HG03045 (cell line): ENCODE data around the gene SLC22A23.

ENCODE experiments used
- ATAC-seq: cut with Tn5 transposase; IDR thresholded peaks from one replicate; pipeline ENCODE4 v1.9.1; 2021; ENCODE audit warnings: mild to moderate bottlenecking, moderate library complexity; ENCODE audit not compliant: unreplicated experiment

The SLC22A23 gene

GRCh38 chr6:3444276-3445088, 12.4 kb downstream of the SLC22A23 start:
- no peak for ATAC-seq

GRCh38 chr6:3443221-3443515, 13.7 kb downstream of the SLC22A23 start:
- no peak for ATAC-seq

GRCh38 chr6:3442431-3443220, 14.2 kb downstream of the SLC22A23 start:
- ATAC-seq: no peak

- no peak for ATAC-seq
Measured at GRCh38 chr6:3440911-3441310, 15.9 kb downstream of the SLC22A23 start.

- ATAC-seq: no peak
Measured at GRCh38 chr6:3439961-3440360, 16.9 kb downstream of the SLC22A23 start.

- no peak for ATAC-seq
Measured at GRCh38 chr6:3438190-3439167, 18.4 kb downstream of the SLC22A23 start.

- ATAC-seq: no peak
Measured at GRCh38 chr6:3433005-3433404, 23.8 kb downstream of the SLC22A23 start.

GRCh38 chr6:3432416-3432815, 24.4 kb downstream of the SLC22A23 start:
- ATAC-seq: no peak

GRCh38 chr6:3431994-3432393, 24.9 kb downstream of the SLC22A23 start:
- no peak for ATAC-seq

- ATAC-seq: no peak
Measured at GRCh38 chr6:3429211-3429610, 27.6 kb downstream of the SLC22A23 start.

- ATAC-seq: no peak
Measured at GRCh38 chr6:3428700-3429099, 28.1 kb downstream of the SLC22A23 start.

GRCh38 chr6:3428247-3428646, 28.6 kb downstream of the SLC22A23 start:
- ATAC-seq: no peak

GRCh38 chr6:3427687-3428085, 29.2 kb downstream of the SLC22A23 start:
- no peak for ATAC-seq

GRCh38 chr6:3426927-3427686, 29.7 kb downstream of the SLC22A23 start:
- ATAC-seq: no peak

GRCh38 chr6:3426091-3426926, 30.5 kb downstream of the SLC22A23 start:
- no peak for ATAC-seq

GRCh38 chr6:3425574-3425973, 31.3 kb downstream of the SLC22A23 start:
- ATAC-seq: no peak

GRCh38 chr6:3424185-3424927, 32.5 kb downstream of the SLC22A23 start:
- ATAC-seq: no peak

- ATAC-seq: no peak
Measured at GRCh38 chr6:3423439-3424184, 33.2 kb downstream of the SLC22A23 start.
